ENCODE data around the gene ART1. TPM values are rescaled to one million over a fixed set of nuclear protein-coding genes. Genes with fewer than 3 reads are reported as not detected.

Gene ART1
- total and polyA plus RNA-seq, 2 donors (not counting 3 experiments of a cell fraction or from before 2014, with no cell fraction given): not detected

DNA sequence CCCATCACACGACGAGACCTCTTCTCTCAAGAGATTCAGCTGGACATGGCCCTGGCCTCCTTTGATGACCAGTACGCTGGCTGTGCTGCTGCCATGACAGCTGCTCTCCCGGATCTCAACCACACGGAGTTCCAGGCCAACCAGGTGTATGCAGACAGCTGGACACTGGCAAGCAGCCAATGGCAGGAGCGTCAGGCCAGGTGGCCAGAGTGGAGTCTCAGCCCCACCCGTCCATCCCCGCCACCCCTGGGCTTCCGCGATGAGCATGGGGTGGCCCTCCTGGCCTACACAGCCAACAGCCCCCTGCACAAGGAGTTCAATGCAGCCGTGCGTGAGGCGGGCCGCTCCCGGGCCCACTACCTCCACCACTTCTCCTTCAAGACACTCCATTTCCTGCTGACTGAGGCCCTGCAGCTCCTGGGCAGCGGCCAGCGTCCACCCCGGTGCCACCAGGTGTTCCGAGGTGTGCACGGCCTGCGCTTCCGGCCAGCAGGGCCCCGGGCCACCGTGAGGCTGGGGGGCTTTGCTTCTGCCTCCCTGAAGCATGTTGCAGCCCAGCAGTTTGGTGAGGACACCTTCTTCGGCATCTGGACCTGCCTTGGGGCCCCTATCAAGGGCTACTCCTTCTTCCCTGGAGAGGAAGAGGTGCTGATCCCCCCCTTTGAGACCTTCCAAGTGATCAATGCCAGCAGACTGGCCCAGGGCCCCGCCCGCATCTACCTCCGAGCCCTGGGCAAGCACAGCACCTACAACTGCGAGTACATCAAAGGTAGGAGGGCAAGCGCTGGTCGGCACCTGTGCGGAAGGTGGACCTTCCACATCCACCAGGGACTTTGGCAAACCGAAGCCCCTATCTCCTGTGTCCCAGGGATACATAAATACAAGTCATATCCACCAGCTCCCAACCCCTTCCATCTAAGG is 14.9 kb downstream of the ART1 start:
- Histone ChIP-seq H3K9me3 (replicated peaks; ENCODE audit: control insufficient read depth, insufficient read depth, low read length) (no peaks in the 10 kb centered on the region), H3K9me1 (replicated peaks; ENCODE audit: control insufficient read depth, extremely low read depth, insufficient read depth, low read length) (no peaks in the 10 kb centered on the region), H2AFZ (ENCODE audit: low read depth, low read length) (no peak overlapping the region), H3K79me2 (ENCODE audit: control insufficient read depth, insufficient read depth, low read length) (no peaks in the 10 kb centered on the region), H3K4me2 (ENCODE audit: insufficient read depth, low read length) (no peak overlapping the region), H3K27ac (ENCODE audit: insufficient read depth, low read depth, low read length) (no peak overlapping the region), H3K27me3 (ENCODE audit: control insufficient read depth in 2 of 2, insufficient read depth in 2 of 2, low read length in 2 of 2) (peaks cover 5% of the 10 kb centered on the region in 2 experiments), H3K4me1 (ENCODE audit: control insufficient read depth, extremely low read depth, insufficient read depth, low read length) (no peaks in the 10 kb centered on the region), H4K20me1 (replicated peaks; ENCODE audit: control insufficient read depth, extremely low read depth, insufficient read depth, low read length) (no peaks in the 10 kb centered on the region), H3K4me3 (replicated peaks in 1 of 3; ENCODE audit: insufficient read depth in 1 of 3, low read depth in 1 of 3, low read length in 3 of 3) (no peak overlapping the region), H3K36me3 (ENCODE audit: control insufficient read depth in 2 of 2, extremely low read depth in 1 of 2, insufficient read depth in 2 of 2, low read length in 2 of 2) (no peaks in the 10 kb centered on the region), H3K9ac (replicated peaks; ENCODE audit: extremely low read depth, insufficient read depth, low read length) (no peak overlapping the region)
- no peak for FAIRE-seq
- TF ChIP-seq, protein P1, sequence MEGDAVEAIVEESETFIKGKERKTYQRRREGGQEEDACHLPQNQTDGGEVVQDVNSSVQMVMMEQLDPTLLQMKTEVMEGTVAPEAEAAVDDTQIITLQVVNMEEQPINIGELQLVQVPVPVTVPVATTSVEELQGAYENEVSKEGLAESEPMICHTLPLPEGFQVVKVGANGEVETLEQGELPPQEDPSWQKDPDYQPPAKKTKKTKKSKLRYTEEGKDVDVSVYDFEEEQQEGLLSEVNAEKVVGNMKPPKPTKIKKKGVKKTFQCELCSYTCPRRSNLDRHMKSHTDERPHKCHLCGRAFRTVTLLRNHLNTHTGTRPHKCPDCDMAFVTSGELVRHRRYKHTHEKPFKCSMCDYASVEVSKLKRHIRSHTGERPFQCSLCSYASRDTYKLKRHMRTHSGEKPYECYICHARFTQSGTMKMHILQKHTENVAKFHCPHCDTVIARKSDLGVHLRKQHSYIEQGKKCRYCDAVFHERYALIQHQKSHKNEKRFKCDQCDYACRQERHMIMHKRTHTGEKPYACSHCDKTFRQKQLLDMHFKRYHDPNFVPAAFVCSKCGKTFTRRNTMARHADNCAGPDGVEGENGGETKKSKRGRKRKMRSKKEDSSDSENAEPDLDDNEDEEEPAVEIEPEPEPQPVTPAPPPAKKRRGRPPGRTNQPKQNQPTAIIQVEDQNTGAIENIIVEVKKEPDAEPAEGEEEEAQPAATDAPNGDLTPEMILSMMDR (IDR thresholded peaks at IDR 0.05; ENCODE audit: extremely low read depth in 1 of 2, insufficient read depth in 1 of 2, low read depth in 1 of 2, low read length in 2 of 2): no peak
- TF ChIP-seq GATA2 (IDR thresholded peaks at IDR 0.05; ENCODE audit: insufficient read depth, insufficient read length, low read depth, low read length): no peak
- no peak for TF ChIP-seq MYC (IDR thresholded peaks at IDR 0.05; ENCODE audit: low read depth, low read length)
- TF ChIP-seq POLR2AphosphoS5 (IDR thresholded peaks at IDR 0.05; ENCODE audit: insufficient read depth, low read depth, low read length): no peak
- TF ChIP-seq EZH2 (IDR thresholded peaks at IDR 0.05; ENCODE audit: borderline replicate concordance, low read depth, low read length, severe bottlenecking): no peak
- TF ChIP-seq JUN (IDR thresholded peaks at IDR 0.05; ENCODE audit: borderline replicate concordance, insufficient read depth, insufficient read length, low read depth): no peak
- TF ChIP-seq FOS (IDR thresholded peaks at IDR 0.05; ENCODE audit: borderline replicate concordance, insufficient read depth, low read length): no peak
- TF ChIP-seq, protein P2, sequence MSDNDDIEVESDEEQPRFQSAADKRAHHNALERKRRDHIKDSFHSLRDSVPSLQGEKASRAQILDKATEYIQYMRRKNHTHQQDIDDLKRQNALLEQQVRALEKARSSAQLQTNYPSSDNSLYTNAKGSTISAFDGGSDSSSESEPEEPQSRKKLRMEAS (IDR thresholded peaks at IDR 0.05; ENCODE audit: insufficient read depth, insufficient read length): no peak
- no peak for TF ChIP-seq POLR2A (IDR thresholded peaks at IDR 0.05; ENCODE audit: low read depth, low read length)
- dilution Hi-C loops (cut with MboI; ENCODE audit: extremely low pct_ligation_motif_present, low sequenced_read_pairs): no loop called here
- intact Hi-C loops (cut with micrococcal nuclease): no loop called here
- ChIA-PET POLR2A (no interaction called here), CTCF (no interaction called here)
- BruUV-seq (replicated peaks): no TSS peak
- DNase-seq (ENCODE audit: low read depth, low spot score): no peak

Data from endothelial cell of umbilical vein (primary cell).